ENCODE results near the gene MFSD6.

GRCh38 chr2:190387422-190387821 lies 20.7 kb upstream of the MFSD6 start:
- TF ChIP-seq SIN3A (conservative IDR thresholded peaks at IDR 0.05 in 1 of 2, IDR thresholded peaks at IDR 0.05 in 1 of 2; ENCODE audit: low read depth in 1 of 2, low read length in 2 of 2), result no peak
- TF ChIP-seq, protein P1, sequence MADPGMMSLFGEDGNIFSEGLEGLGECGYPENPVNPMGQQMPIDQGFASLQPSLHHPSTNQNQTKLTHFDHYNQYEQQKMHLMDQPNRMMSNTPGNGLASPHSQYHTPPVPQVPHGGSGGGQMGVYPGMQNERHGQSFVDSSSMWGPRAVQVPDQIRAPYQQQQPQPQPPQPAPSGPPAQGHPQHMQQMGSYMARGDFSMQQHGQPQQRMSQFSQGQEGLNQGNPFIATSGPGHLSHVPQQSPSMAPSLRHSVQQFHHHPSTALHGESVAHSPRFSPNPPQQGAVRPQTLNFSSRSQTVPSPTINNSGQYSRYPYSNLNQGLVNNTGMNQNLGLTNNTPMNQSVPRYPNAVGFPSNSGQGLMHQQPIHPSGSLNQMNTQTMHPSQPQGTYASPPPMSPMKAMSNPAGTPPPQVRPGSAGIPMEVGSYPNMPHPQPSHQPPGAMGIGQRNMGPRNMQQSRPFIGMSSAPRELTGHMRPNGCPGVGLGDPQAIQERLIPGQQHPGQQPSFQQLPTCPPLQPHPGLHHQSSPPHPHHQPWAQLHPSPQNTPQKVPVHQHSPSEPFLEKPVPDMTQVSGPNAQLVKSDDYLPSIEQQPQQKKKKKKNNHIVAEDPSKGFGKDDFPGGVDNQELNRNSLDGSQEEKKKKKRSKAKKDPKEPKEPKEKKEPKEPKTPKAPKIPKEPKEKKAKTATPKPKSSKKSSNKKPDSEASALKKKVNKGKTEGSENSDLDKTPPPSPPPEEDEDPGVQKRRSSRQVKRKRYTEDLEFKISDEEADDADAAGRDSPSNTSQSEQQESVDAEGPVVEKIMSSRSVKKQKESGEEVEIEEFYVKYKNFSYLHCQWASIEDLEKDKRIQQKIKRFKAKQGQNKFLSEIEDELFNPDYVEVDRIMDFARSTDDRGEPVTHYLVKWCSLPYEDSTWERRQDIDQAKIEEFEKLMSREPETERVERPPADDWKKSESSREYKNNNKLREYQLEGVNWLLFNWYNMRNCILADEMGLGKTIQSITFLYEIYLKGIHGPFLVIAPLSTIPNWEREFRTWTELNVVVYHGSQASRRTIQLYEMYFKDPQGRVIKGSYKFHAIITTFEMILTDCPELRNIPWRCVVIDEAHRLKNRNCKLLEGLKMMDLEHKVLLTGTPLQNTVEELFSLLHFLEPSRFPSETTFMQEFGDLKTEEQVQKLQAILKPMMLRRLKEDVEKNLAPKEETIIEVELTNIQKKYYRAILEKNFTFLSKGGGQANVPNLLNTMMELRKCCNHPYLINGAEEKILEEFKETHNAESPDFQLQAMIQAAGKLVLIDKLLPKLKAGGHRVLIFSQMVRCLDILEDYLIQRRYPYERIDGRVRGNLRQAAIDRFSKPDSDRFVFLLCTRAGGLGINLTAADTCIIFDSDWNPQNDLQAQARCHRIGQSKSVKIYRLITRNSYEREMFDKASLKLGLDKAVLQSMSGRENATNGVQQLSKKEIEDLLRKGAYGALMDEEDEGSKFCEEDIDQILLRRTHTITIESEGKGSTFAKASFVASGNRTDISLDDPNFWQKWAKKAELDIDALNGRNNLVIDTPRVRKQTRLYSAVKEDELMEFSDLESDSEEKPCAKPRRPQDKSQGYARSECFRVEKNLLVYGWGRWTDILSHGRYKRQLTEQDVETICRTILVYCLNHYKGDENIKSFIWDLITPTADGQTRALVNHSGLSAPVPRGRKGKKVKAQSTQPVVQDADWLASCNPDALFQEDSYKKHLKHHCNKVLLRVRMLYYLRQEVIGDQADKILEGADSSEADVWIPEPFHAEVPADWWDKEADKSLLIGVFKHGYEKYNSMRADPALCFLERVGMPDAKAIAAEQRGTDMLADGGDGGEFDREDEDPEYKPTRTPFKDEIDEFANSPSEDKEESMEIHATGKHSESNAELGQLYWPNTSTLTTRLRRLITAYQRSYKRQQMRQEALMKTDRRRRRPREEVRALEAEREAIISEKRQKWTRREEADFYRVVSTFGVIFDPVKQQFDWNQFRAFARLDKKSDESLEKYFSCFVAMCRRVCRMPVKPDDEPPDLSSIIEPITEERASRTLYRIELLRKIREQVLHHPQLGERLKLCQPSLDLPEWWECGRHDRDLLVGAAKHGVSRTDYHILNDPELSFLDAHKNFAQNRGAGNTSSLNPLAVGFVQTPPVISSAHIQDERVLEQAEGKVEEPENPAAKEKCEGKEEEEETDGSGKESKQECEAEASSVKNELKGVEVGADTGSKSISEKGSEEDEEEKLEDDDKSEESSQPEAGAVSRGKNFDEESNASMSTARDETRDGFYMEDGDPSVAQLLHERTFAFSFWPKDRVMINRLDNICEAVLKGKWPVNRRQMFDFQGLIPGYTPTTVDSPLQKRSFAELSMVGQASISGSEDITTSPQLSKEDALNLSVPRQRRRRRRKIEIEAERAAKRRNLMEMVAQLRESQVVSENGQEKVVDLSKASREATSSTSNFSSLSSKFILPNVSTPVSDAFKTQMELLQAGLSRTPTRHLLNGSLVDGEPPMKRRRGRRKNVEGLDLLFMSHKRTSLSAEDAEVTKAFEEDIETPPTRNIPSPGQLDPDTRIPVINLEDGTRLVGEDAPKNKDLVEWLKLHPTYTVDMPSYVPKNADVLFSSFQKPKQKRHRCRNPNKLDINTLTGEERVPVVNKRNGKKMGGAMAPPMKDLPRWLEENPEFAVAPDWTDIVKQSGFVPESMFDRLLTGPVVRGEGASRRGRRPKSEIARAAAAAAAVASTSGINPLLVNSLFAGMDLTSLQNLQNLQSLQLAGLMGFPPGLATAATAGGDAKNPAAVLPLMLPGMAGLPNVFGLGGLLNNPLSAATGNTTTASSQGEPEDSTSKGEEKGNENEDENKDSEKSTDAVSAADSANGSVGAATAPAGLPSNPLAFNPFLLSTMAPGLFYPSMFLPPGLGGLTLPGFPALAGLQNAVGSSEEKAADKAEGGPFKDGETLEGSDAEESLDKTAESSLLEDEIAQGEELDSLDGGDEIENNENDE (IDR thresholded peaks at IDR 0.05; ENCODE audit: insufficient replicate concordance, low read length), result no peak
- no peak for TF ChIP-seq SP2 (IDR thresholded peaks at IDR 0.05; ENCODE audit: low read length)
- TF ChIP-seq JUND (IDR thresholded peaks at IDR 0.05; ENCODE audit: low read length), result no peak
- TF ChIP-seq CTCF (IDR thresholded peaks at IDR 0.05; ENCODE audit: control extremely low read depth in 1 of 3, insufficient read depth in 1 of 3, low read depth in 1 of 3, low read length in 3 of 3), result no peak
- TF ChIP-seq YY1 (IDR thresholded peaks at IDR 0.05; ENCODE audit: low read depth, low read length), result no peak
- no peak for TF ChIP-seq CEBPB (IDR thresholded peaks at IDR 0.05; ENCODE audit: low read depth, low read length)
- no peak for TF ChIP-seq KDM1A (IDR thresholded peaks at IDR 0.05; ENCODE audit: borderline replicate concordance, low read length)
